Fibroblast of lung (primary cell): ENCODE results near the gene ACSS3.

Experiments used
- EZH2 ChIP-seq: IDR thresholded peaks from 2 replicates; pipeline ENCODE4 v1.5.1; 2012; ENCODE audit warnings: low read length, control low read depth, mild to moderate bottlenecking; ENCODE audit errors: missing control alignments
- TF ChIP-seq, protein P1 (sequence below), 2 donors: IDR thresholded peaks in 1 of 2; conservative IDR thresholded peaks in 1 of 2; 1 replicate in 1 of 2; 2 replicates in 1 of 2; pipeline ENCODE4 v1.5.1; 2011 to 2012; ENCODE audit warnings: low read length in 2 of 2, control low read depth in 1 of 2, inconsistent platforms in 1 of 2, low read depth in 1 of 2, mild to moderate bottlenecking in 1 of 2

DNA sequence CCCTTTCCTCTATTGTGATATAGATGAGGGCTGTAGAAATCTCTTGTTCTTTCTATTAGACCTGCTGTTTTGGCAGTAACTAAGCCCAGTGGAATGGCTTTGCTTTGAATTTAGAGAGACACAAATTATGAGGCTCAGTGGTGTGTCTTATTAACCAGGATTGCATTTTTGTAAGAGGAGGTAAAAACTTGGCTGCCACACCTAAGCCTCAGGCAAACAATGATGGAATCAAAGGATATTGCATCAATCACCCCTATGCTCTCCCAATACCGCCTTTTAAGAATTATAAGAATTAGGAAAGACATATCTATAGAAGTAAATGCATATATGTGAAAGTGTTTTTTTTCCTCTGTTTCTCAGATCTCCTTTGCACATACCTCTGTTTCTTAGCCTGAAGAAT, 63.3 kb downstream of the ACSS3 start:
- TF ChIP-seq, protein P1, sequence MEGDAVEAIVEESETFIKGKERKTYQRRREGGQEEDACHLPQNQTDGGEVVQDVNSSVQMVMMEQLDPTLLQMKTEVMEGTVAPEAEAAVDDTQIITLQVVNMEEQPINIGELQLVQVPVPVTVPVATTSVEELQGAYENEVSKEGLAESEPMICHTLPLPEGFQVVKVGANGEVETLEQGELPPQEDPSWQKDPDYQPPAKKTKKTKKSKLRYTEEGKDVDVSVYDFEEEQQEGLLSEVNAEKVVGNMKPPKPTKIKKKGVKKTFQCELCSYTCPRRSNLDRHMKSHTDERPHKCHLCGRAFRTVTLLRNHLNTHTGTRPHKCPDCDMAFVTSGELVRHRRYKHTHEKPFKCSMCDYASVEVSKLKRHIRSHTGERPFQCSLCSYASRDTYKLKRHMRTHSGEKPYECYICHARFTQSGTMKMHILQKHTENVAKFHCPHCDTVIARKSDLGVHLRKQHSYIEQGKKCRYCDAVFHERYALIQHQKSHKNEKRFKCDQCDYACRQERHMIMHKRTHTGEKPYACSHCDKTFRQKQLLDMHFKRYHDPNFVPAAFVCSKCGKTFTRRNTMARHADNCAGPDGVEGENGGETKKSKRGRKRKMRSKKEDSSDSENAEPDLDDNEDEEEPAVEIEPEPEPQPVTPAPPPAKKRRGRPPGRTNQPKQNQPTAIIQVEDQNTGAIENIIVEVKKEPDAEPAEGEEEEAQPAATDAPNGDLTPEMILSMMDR (conservative IDR thresholded peaks at IDR 0.05 in 1 of 2, IDR thresholded peaks at IDR 0.05 in 1 of 2; ENCODE audit: low read depth in 1 of 2, low read length in 2 of 2), result no peak
- no peak for TF ChIP-seq EZH2
